ENCODE data around the gene FAM184B.

DNA sequence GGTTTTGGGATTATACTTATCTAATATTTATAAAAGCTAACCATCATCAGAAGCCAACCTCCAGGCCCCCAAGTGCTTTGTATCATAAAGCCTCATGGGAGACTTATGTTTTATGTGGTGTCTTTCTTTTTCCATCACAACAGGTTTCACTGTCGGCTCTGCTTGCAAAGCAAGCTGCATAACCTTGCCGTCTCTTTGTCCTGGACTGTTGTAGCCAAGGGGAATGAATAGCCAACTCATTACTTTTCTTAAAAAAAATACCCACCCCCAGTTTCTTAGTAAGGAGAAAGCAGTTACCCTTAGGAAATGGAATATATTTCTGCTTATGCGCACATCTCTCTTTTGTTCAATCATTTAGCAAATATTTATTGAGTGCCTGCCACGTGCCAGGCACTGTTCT, 40.7 kb downstream of the FAM184B start:
- no peak for TF ChIP-seq POLR2A (IDR thresholded peaks at IDR 0.05)
- TF ChIP-seq CTCF (IDR thresholded peaks at IDR 0.05 in 8 of 11, conservative IDR thresholded peaks at IDR 0.05 in 3 of 11): no peak

All from spleen (tissue), 7 donors.